Measurements from ENCODE around the gene TTI1. TPM values are rescaled to one million over a fixed set of nuclear protein-coding genes. Genes with fewer than 3 reads are reported as not detected.

Gene TTI1
- total RNA-seq, 2 experiments from 2014 or later, result 29.3 to 32.2 TPM

GRCh38 chr20:38066969-38067716, 33.9 kb upstream of the TTI1 start:
- DNase-seq (no peak), ATAC-seq (no peak)
- Mint-ChIP-seq H3K9me3 (ENCODE audit: insufficient read depth) (no peaks in the 10 kb centered on the region), H3K36me3 (ENCODE audit: low read depth) (peaks cover 56% of the 10 kb centered on the region), H3K4me3 (no peak overlapping the region), H3K27me3 (ENCODE audit: low read depth) (no peaks in the 10 kb centered on the region), H3K4me1 (ENCODE audit: low read depth) (no peaks in the 10 kb centered on the region), H3K27ac (no peak overlapping the region)
- POLR2A ChIA-PET, result no interaction called here
- CTCF ChIA-PET, result interaction anchor here (1.3 to 1.6 kb wide), 2 partner anchors 9 to 154 kb away, joined by 3 to 4 read pairs; no protein-coding TSS in a partner anchor

DNA sequence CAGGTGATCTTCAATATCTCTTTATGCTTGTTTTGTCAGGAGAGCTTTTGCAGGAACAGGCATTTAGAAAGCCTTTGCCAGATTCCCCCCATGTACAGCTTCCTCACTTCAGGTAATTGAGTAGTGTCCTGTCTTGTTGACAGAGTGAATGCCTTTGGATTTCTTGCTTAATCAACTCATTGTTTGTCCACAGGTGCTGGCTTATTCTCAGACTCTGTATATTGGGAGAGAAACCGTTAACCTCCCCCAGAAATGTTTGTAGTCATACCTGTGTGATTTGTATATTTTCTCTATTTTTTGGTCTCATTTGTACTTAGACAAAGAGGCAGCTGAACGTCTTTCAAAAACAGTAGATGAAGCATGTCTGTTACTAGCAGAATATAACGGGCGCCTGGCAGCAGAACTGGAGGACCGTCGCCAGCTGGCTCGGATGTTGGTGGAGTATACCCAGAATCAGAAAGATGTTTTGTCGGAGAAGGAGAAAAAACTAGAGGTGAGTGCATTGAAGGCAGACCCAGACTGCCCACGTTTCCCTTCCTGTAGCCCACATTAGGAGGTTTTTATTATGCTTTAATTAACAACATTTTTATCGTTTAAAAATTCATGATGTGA, 32.6 kb upstream of the TTI1 start:
- H3K27ac Mint-ChIP-seq, result no peak overlapping the region
- no peaks in the 10 kb centered on the region for H3K4me1 Mint-ChIP-seq (ENCODE audit: low read depth)
- no peak for ATAC-seq
- H3K9me3 Mint-ChIP-seq (ENCODE audit: insufficient read depth), result no peaks in the 10 kb centered on the region
- POLR2A ChIA-PET, result no interaction called here
- no peak overlapping the region for H3K4me3 Mint-ChIP-seq
- peaks cover 43% of the 10 kb centered on the region for H3K36me3 Mint-ChIP-seq (ENCODE audit: low read depth)
- CTCF ChIA-PET, result interaction anchor here (1.3 kb wide), 2 partner anchors 10 to 12 kb away, joined by 3 to 4 read pairs; no protein-coding TSS in a partner anchor
- DNase-seq, result no peak
- no peaks in the 10 kb centered on the region for H3K27me3 Mint-ChIP-seq (ENCODE audit: low read depth)

- no peak overlapping the region for H3K4me3 Mint-ChIP-seq
- CTCF ChIA-PET, result interaction anchor here (2.2 kb wide), 1 partner anchor 9 kb away, joined by 9 read pairs; no protein-coding TSS in a partner anchor
- DNase-seq (no peak), ATAC-seq (no peak)
- H3K36me3 Mint-ChIP-seq (ENCODE audit: low read depth), result peaks cover 43% of the 10 kb centered on the region
- H3K9me3 Mint-ChIP-seq (ENCODE audit: insufficient read depth), result no peaks in the 10 kb centered on the region
- POLR2A ChIA-PET, result no interaction called here
- no peaks in the 10 kb centered on the region for H3K4me1 Mint-ChIP-seq (ENCODE audit: low read depth)
- no peaks in the 10 kb centered on the region for H3K27me3 Mint-ChIP-seq (ENCODE audit: low read depth)
- H3K27ac Mint-ChIP-seq, result no peak overlapping the region
Observed at GRCh38 chr20:38063911-38064530, 30.8 kb upstream of the TTI1 start.

GRCh38 chr20:38062890-38063289, 29.6 kb upstream of the TTI1 start:
- CTCF ChIA-PET, result interaction anchor here (1.0 to 2.8 kb wide), 4 partner anchors 10 to 159 kb away, joined by 3 to 9 read pairs (median 5); no protein-coding TSS in a partner anchor
- Mint-ChIP-seq H3K4me3 (no peak overlapping the region), H3K36me3 (ENCODE audit: low read depth) (peaks cover 40% of the 10 kb centered on the region), H3K27me3 (ENCODE audit: low read depth) (no peaks in the 10 kb centered on the region), H3K27ac (no peak overlapping the region), H3K4me1 (ENCODE audit: low read depth) (no peaks in the 10 kb centered on the region), H3K9me3 (ENCODE audit: insufficient read depth) (no peaks in the 10 kb centered on the region)
- POLR2A ChIA-PET, result no interaction called here
- DNase-seq (no peak), ATAC-seq (no peak)

- ATAC-seq, result no peak
- Mint-ChIP-seq H3K27me3 (ENCODE audit: low read depth) (no peaks in the 10 kb centered on the region), H3K36me3 (ENCODE audit: low read depth) (peaks cover 27% of the 10 kb centered on the region), H3K9me3 (ENCODE audit: insufficient read depth) (no peaks in the 10 kb centered on the region), H3K4me3 (no peak overlapping the region), H3K27ac (no peak overlapping the region), H3K4me1 (ENCODE audit: low read depth) (peaks cover 8% of the 10 kb centered on the region)
- ChIA-PET CTCF (interaction anchor here (0.9 to 2.8 kb wide), 3 partner anchors 12 to 161 kb away, joined by 6 to 8 read pairs (median 7); no protein-coding TSS in a partner anchor), POLR2A (no interaction called here)
- no peak for DNase-seq
Observed at GRCh38 chr20:38061109-38061508, 27.9 kb upstream of the TTI1 start.

DNA sequence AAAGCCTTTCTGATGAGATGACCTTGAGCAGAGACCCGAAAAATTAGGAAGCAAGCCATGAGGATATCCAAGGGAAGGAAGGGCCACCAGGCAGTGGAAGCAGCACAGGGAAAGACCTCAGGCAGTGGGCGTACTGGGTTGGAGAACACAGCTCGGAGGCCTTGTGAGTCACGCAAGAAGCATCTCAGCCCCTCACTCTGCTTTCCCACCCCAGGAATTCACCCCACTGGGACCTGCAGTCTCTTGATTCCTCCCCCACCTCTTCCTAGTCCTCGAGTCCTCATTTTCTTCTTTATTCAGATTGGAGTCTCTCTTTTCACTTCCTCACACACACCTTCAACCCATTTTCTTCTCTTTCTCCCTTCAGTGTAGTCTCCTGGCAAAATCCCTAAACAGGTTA, 27.3 kb upstream of the TTI1 start:
- peaks cover 10% of the 10 kb centered on the region for H3K4me1 Mint-ChIP-seq (ENCODE audit: low read depth)
- ChIA-PET POLR2A (no interaction called here), CTCF (interaction anchor here (0.9 to 2.8 kb wide), 3 partner anchors 13 to 161 kb away, joined by 6 to 8 read pairs (median 7); no protein-coding TSS in a partner anchor)
- H3K36me3 Mint-ChIP-seq (ENCODE audit: low read depth), result peaks cover 26% of the 10 kb centered on the region
- H3K9me3 Mint-ChIP-seq (ENCODE audit: insufficient read depth), result no peaks in the 10 kb centered on the region
- no peaks in the 10 kb centered on the region for H3K27me3 Mint-ChIP-seq (ENCODE audit: low read depth)
- no peak for ATAC-seq
- H3K27ac Mint-ChIP-seq, result no peak overlapping the region
- H3K4me3 Mint-ChIP-seq, result no peak overlapping the region
- no peak for DNase-seq

DNA sequence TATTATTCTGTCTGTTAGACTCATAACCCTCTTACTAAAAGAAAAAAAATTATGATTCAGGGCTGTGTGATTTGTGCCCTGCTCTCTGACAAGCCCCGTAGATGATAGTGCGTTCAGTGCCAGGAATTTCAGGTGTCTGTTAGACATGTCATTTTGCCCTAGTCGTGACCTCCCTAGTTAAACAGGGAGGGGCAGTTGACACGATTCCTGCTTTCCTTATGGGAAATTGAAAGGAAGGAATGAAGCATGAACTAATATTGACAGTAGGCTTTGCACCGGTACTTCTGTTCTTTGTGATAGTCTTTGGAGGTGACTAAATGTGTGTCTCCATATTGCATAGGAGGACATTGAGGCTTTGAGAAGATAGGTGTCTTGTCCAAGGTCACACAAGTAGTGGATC, 26.6 kb upstream of the TTI1 start:
- no peak overlapping the region for H3K4me3 Mint-ChIP-seq
- CTCF ChIA-PET, result interaction anchor here (1.0 to 4.6 kb wide), 2 partner anchors 14 to 164 kb away, joined by 3 to 93 read pairs; no protein-coding TSS in a partner anchor

GRCh38 chr20:38057351-38057972, 24.2 kb upstream of the TTI1 start:
- H3K36me3 Mint-ChIP-seq (ENCODE audit: low read depth), result peaks cover 22% of the 10 kb centered on the region
- peaks cover 14% of the 10 kb centered on the region for H3K4me1 Mint-ChIP-seq (ENCODE audit: low read depth)
- ChIA-PET POLR2A (interaction anchor here (1.1 to 1.2 kb wide), 2 partner anchors 24 to 164 kb away, joined by 3 to 5 read pairs; partner anchors contain the start of gene RPRD1B), CTCF (interaction anchor here (0.5 to 4.6 kb wide), 37 partner anchors 9 to 491 kb away, joined by 3 to 93 read pairs (median 3); partner anchors contain the start of genes RPRD1B, TGM2 and TTI1)
- DNase-seq (peak; percentile 83), ATAC-seq (peak; percentile 92)
- no peak overlapping the region for H3K4me3 Mint-ChIP-seq
- peak overlapping the region; percentile 76 for H3K27ac Mint-ChIP-seq
- no peaks in the 10 kb centered on the region for H3K9me3 Mint-ChIP-seq (ENCODE audit: insufficient read depth)
- no peaks in the 10 kb centered on the region for H3K27me3 Mint-ChIP-seq (ENCODE audit: low read depth)

More for the DNA sequence above, 26.6 kb upstream of the TTI1 start:
- Mint-ChIP-seq H3K36me3 (ENCODE audit: low read depth) (peaks cover 28% of the 10 kb centered on the region), H3K4me1 (ENCODE audit: low read depth) (peaks cover 11% of the 10 kb centered on the region), H3K27ac (no peak overlapping the region), H3K9me3 (ENCODE audit: insufficient read depth) (no peaks in the 10 kb centered on the region), H3K27me3 (ENCODE audit: low read depth) (no peaks in the 10 kb centered on the region)
- DNase-seq, result no peak
- no peak for ATAC-seq
- POLR2A ChIA-PET, result no interaction called here

- peaks cover 14% of the 10 kb centered on the region for H3K4me1 Mint-ChIP-seq (ENCODE audit: low read depth)
- H3K36me3 Mint-ChIP-seq (ENCODE audit: low read depth), result peaks cover 28% of the 10 kb centered on the region
- no peak overlapping the region for H3K27ac Mint-ChIP-seq
- DNase-seq (no peak), ATAC-seq (no peak)
- ChIA-PET CTCF (interaction anchor here (1.2 to 4.6 kb wide), 4 partner anchors 7 to 168 kb away, joined by 3 to 93 read pairs (median 10); no protein-coding TSS in a partner anchor), POLR2A (no interaction called here)
- H3K27me3 Mint-ChIP-seq (ENCODE audit: low read depth), result no peaks in the 10 kb centered on the region
- no peaks in the 10 kb centered on the region for H3K9me3 Mint-ChIP-seq (ENCODE audit: insufficient read depth)
- no peak overlapping the region for H3K4me3 Mint-ChIP-seq
Observed at GRCh38 chr20:38055848-38056247, 22.6 kb upstream of the TTI1 start.

DNA sequence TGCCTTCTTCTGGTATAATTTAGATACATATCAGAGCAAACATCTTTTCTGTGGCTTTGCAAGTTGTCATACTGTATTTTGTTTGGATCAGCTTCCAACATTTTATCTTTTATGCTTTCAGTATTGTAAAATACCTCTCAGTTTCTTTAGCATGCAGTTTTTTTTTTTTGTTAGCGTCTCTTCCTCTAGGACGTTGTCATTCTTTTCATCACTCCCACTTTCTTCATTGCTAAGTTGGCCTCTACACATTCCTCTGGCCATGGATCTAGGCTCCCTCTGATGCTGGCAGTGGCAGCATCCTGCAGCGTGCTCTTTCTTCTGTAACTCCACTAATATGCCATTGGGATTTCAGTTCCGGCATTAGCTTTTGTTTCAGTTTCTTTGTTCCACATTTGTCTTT, 22.0 kb upstream of the TTI1 start:
- ATAC-seq (no peak), DNase-seq (no peak)
- Mint-ChIP-seq H3K4me1 (ENCODE audit: low read depth) (peaks cover 17% of the 10 kb centered on the region), H3K27me3 (ENCODE audit: low read depth) (no peaks in the 10 kb centered on the region), H3K4me3 (no peak overlapping the region), H3K9me3 (ENCODE audit: insufficient read depth) (no peaks in the 10 kb centered on the region), H3K27ac (no peak overlapping the region), H3K36me3 (ENCODE audit: low read depth) (peaks cover 28% of the 10 kb centered on the region)
- CTCF ChIA-PET, result interaction anchor here (1.4 to 4.6 kb wide), 3 partner anchors 61 to 169 kb away, joined by 3 to 93 read pairs (median 14); no protein-coding TSS in a partner anchor
- POLR2A ChIA-PET, result no interaction called here

GRCh38 chr20:38054647-38055046, 21.4 kb upstream of the TTI1 start:
- CTCF ChIA-PET, result interaction anchor here (2.4 kb wide), 1 partner anchor 167 kb away, joined by 14 read pairs; no protein-coding TSS in a partner anchor
- DNase-seq (no peak), ATAC-seq (no peak)
- no peaks in the 10 kb centered on the region for H3K9me3 Mint-ChIP-seq (ENCODE audit: insufficient read depth)
- POLR2A ChIA-PET, result no interaction called here
- no peaks in the 10 kb centered on the region for H3K27me3 Mint-ChIP-seq (ENCODE audit: low read depth)
- no peak overlapping the region for H3K4me3 Mint-ChIP-seq
- H3K27ac Mint-ChIP-seq, result no peak overlapping the region
- H3K4me1 Mint-ChIP-seq (ENCODE audit: low read depth), result peaks cover 23% of the 10 kb centered on the region
- H3K36me3 Mint-ChIP-seq (ENCODE audit: low read depth), result peaks cover 29% of the 10 kb centered on the region

All from activated CD8-positive, alpha-beta T cell treated with anti-CD3 and anti-CD28 coated beads, Interleukin-2, amount 10 ng/mL, durations not matched to agents 7 days and 5 days (primary cell).